ENCODE measurements around the gene SBK2.

The SBK2 gene

GRCh38 chr19:55503502-55504251 is 33.3 kb downstream of the SBK2 start:
- no peak overlapping the region for H2AFZ ChIP-seq (ENCODE audit: low read depth, low read length)
- peak; percentile 92 for DNase-seq
- H3K14ac ChIP-seq (ENCODE audit: low read length in 2 of 2): no peak overlapping the region
- H2BK120ac ChIP-seq (ENCODE audit: low read depth, low read length): no peak overlapping the region
- no peak overlapping the region for H3K4ac ChIP-seq (ENCODE audit: low read depth in 1 of 2, low read length in 2 of 2)
- H3K79me1 ChIP-seq (replicated peaks; ENCODE audit: low read length, poor library complexity, severe bottlenecking): no peaks in the 10 kb centered on the region
- no peak overlapping the region for H4K91ac ChIP-seq (ENCODE audit: low read length)
- H3K18ac ChIP-seq (ENCODE audit: low read depth in 1 of 2, low read length in 2 of 2): no peak overlapping the region
- H3K23ac ChIP-seq (ENCODE audit: low read length in 2 of 2): no peak overlapping the region
- H3K9me3 ChIP-seq (ENCODE audit: control insufficient read depth, low read length): no peaks in the 10 kb centered on the region
- peak overlapping the region; percentile 69 for H3K9ac ChIP-seq (ENCODE audit: low read length)
- peak overlapping the region; percentile 83 for H3K4me2 ChIP-seq (ENCODE audit: low read length, poor library complexity, severe bottlenecking)
- peaks cover 4% of the 10 kb centered on the region for H3K4me1 ChIP-seq (ENCODE audit: control insufficient read depth, insufficient read depth, low read depth, low read length)
- H3K36me3 ChIP-seq (ENCODE audit: control insufficient read depth in 1 of 2, insufficient read depth in 2 of 2, low read depth in 1 of 2, low read length in 2 of 2): peaks cover 30 to 63% of the 10 kb centered on the region in 2 experiments
- peak overlapping the region; percentile 33 for H2BK15ac ChIP-seq (ENCODE audit: low read depth, poor library complexity, severe bottlenecking)
- H2BK12ac ChIP-seq (ENCODE audit: low read length in 2 of 2): no peak overlapping the region
- H3K4me3 ChIP-seq (ENCODE audit: insufficient read depth in 1 of 2, low read depth in 1 of 2, low read length in 2 of 2): peak overlapping the region; percentile 53 to 75
- H4K8ac ChIP-seq (ENCODE audit: low read length): peak overlapping the region; percentile 75
- no peaks in the 10 kb centered on the region for H3K27me3 ChIP-seq (ENCODE audit: control insufficient read depth in 1 of 2, insufficient read depth in 1 of 2, low read length in 2 of 2)
- peak overlapping the region; percentile 46 for H3K27ac ChIP-seq (ENCODE audit: low read length, poor library complexity, severe bottlenecking)
- no peak overlapping the region for H2AK5ac ChIP-seq (ENCODE audit: low read length, severe bottlenecking)
- WGBS: 27% methylated on average over 64 of the region's 64 CpGs
- no peak overlapping the region for H2BK5ac ChIP-seq (ENCODE audit: low read depth, low read length, poor library complexity, severe bottlenecking)

- Histone ChIP-seq H3K14ac (ENCODE audit: low read length in 2 of 2) (no peak overlapping the region), H3K18ac (ENCODE audit: low read depth in 1 of 2, low read length in 2 of 2) (no peak overlapping the region)
These were observed 33.8 kb downstream of the SBK2 start for GRCh38 chr19:55503157-55503501.

GRCh38 chr19:55502197-55502952 is 34.6 kb downstream of the SBK2 start:
- H3K4me1 ChIP-seq (ENCODE audit: control insufficient read depth, insufficient read depth, low read depth, low read length): peaks cover 4% of the 10 kb centered on the region

More at GRCh38 chr19:55503157-55503501, 33.8 kb downstream of the SBK2 start:
- no peak overlapping the region for H2AFZ ChIP-seq (ENCODE audit: low read depth, low read length)
- no peak overlapping the region for H3K27ac ChIP-seq (ENCODE audit: low read length, poor library complexity, severe bottlenecking)
- no peak overlapping the region for H3K23ac ChIP-seq (ENCODE audit: low read length in 2 of 2)
- H4K8ac ChIP-seq (ENCODE audit: low read length): no peak overlapping the region
- no peak overlapping the region for H3K4me2 ChIP-seq (ENCODE audit: low read length, poor library complexity, severe bottlenecking)
- DNase-seq: no peak
- no peaks in the 10 kb centered on the region for H3K9me3 ChIP-seq (ENCODE audit: control insufficient read depth, low read length)
- H2BK12ac ChIP-seq (ENCODE audit: low read length in 2 of 2): no peak overlapping the region
- H3K36me3 ChIP-seq (ENCODE audit: control insufficient read depth in 1 of 2, insufficient read depth in 2 of 2, low read depth in 1 of 2, low read length in 2 of 2): peaks cover 30 to 65% of the 10 kb centered on the region in 2 experiments
- H2BK120ac ChIP-seq (ENCODE audit: low read depth, low read length): no peak overlapping the region
- no peak overlapping the region for H2BK5ac ChIP-seq (ENCODE audit: low read depth, low read length, poor library complexity, severe bottlenecking)
- H3K27me3 ChIP-seq (ENCODE audit: control insufficient read depth in 1 of 2, insufficient read depth in 1 of 2, low read length in 2 of 2): no peaks in the 10 kb centered on the region
- H2BK15ac ChIP-seq (ENCODE audit: low read depth, poor library complexity, severe bottlenecking): peak overlapping the region; percentile 33
- H3K4me3 ChIP-seq (ENCODE audit: insufficient read depth in 1 of 2, low read depth in 1 of 2, low read length in 2 of 2): no peak overlapping the region
- H3K9ac ChIP-seq (ENCODE audit: low read length): no peak overlapping the region
- H3K4ac ChIP-seq (ENCODE audit: low read depth in 1 of 2, low read length in 2 of 2): no peak overlapping the region
- H3K79me1 ChIP-seq (replicated peaks; ENCODE audit: low read length, poor library complexity, severe bottlenecking): no peaks in the 10 kb centered on the region
- no peak overlapping the region for H4K91ac ChIP-seq (ENCODE audit: low read length)
- WGBS: 87% methylated on average over 17 of the region's 17 CpGs
- H2AK5ac ChIP-seq (ENCODE audit: low read length, severe bottlenecking): no peak overlapping the region
- H3K4me1 ChIP-seq (ENCODE audit: control insufficient read depth, insufficient read depth, low read depth, low read length): peaks cover 4% of the 10 kb centered on the region

GRCh38 chr19:55500368-55500952 is 36.5 kb downstream of the SBK2 start:
- H3K4me3 ChIP-seq (ENCODE audit: insufficient read depth in 1 of 2, low read depth in 1 of 2, low read length in 2 of 2): no peak overlapping the region
- H3K4me1 ChIP-seq (ENCODE audit: control insufficient read depth, insufficient read depth, low read depth, low read length): peaks cover 4% of the 10 kb centered on the region
- H3K18ac ChIP-seq (ENCODE audit: low read depth in 1 of 2, low read length in 2 of 2): no peak overlapping the region
- no peak overlapping the region for H4K8ac ChIP-seq (ENCODE audit: low read length)
- no peak overlapping the region for H3K4ac ChIP-seq (ENCODE audit: low read depth in 1 of 2, low read length in 2 of 2)
- H3K4me2 ChIP-seq (ENCODE audit: low read length, poor library complexity, severe bottlenecking): no peak overlapping the region
- H2BK12ac ChIP-seq (ENCODE audit: low read length in 2 of 2): no peak overlapping the region
- no peak overlapping the region for H2AK5ac ChIP-seq (ENCODE audit: low read length, severe bottlenecking)
- H4K91ac ChIP-seq (ENCODE audit: low read length): no peak overlapping the region
- DNase-seq: no peak
- H3K23ac ChIP-seq (ENCODE audit: low read length in 2 of 2): no peak overlapping the region
- no peak overlapping the region for H3K27ac ChIP-seq (ENCODE audit: low read length, poor library complexity, severe bottlenecking)
- H2BK120ac ChIP-seq (ENCODE audit: low read depth, low read length): no peak overlapping the region
- no peak overlapping the region for H2AFZ ChIP-seq (ENCODE audit: low read depth, low read length)
- H3K9me3 ChIP-seq (ENCODE audit: control insufficient read depth, low read length): no peaks in the 10 kb centered on the region
- 94% methylated on average over 25 of the region's 26 CpGs for WGBS
- no peak overlapping the region for H3K14ac ChIP-seq (ENCODE audit: low read length in 2 of 2)
- peaks cover 44 to 79% of the 10 kb centered on the region in 2 experiments for H3K36me3 ChIP-seq (ENCODE audit: control insufficient read depth in 1 of 2, insufficient read depth in 2 of 2, low read depth in 1 of 2, low read length in 2 of 2)
- no peak overlapping the region for H3K9ac ChIP-seq (ENCODE audit: low read length)
- no peaks in the 10 kb centered on the region for H3K27me3 ChIP-seq (ENCODE audit: control insufficient read depth in 1 of 2, insufficient read depth in 1 of 2, low read length in 2 of 2)
- H2BK15ac ChIP-seq (ENCODE audit: low read depth, poor library complexity, severe bottlenecking): no peak overlapping the region
- no peak overlapping the region for H2BK5ac ChIP-seq (ENCODE audit: low read depth, low read length, poor library complexity, severe bottlenecking)
- no peaks in the 10 kb centered on the region for H3K79me1 ChIP-seq (replicated peaks; ENCODE audit: low read length, poor library complexity, severe bottlenecking)

More at GRCh38 chr19:55502197-55502952, 34.6 kb downstream of the SBK2 start:
- Histone ChIP-seq H3K27me3 (ENCODE audit: control insufficient read depth in 1 of 2, insufficient read depth in 1 of 2, low read length in 2 of 2) (no peaks in the 10 kb centered on the region), H4K91ac (ENCODE audit: low read length) (no peak overlapping the region), H3K14ac (ENCODE audit: low read length in 2 of 2) (no peak overlapping the region), H2BK15ac (ENCODE audit: low read depth, poor library complexity, severe bottlenecking) (no peak overlapping the region), H4K8ac (ENCODE audit: low read length) (no peak overlapping the region), H3K4me3 (ENCODE audit: insufficient read depth in 1 of 2, low read depth in 1 of 2, low read length in 2 of 2) (no peak overlapping the region), H3K4ac (ENCODE audit: low read depth in 1 of 2, low read length in 2 of 2) (no peak overlapping the region), H3K18ac (ENCODE audit: low read depth in 1 of 2, low read length in 2 of 2) (no peak overlapping the region), H3K36me3 (ENCODE audit: control insufficient read depth in 1 of 2, insufficient read depth in 2 of 2, low read depth in 1 of 2, low read length in 2 of 2) (peaks cover 35 to 68% of the 10 kb centered on the region in 2 experiments), H3K9me3 (ENCODE audit: control insufficient read depth, low read length) (no peaks in the 10 kb centered on the region), H2BK5ac (ENCODE audit: low read depth, low read length, poor library complexity, severe bottlenecking) (no peak overlapping the region), H2AFZ (ENCODE audit: low read depth, low read length) (no peak overlapping the region), H3K23ac (ENCODE audit: low read length in 2 of 2) (no peak overlapping the region), H2BK120ac (ENCODE audit: low read depth, low read length) (no peak overlapping the region), H3K27ac (ENCODE audit: low read length, poor library complexity, severe bottlenecking) (no peak overlapping the region), H3K4me2 (ENCODE audit: low read length, poor library complexity, severe bottlenecking) (no peak overlapping the region), H2AK5ac (ENCODE audit: low read length, severe bottlenecking) (no peak overlapping the region), H3K79me1 (replicated peaks; ENCODE audit: low read length, poor library complexity, severe bottlenecking) (no peaks in the 10 kb centered on the region), H2BK12ac (ENCODE audit: low read length in 2 of 2) (no peak overlapping the region), H3K9ac (ENCODE audit: low read length) (no peak overlapping the region)
- DNase-seq: no peak
- WGBS: 93% methylated on average over 9 of the region's 9 CpGs
